Measurements from ENCODE around the gene NELL1.
"Not testable (repeated sequence)": the region's sequence is repeated elsewhere in the genome, so short reads cannot be mapped to it uniquely, and the experiment has no call there.

NELL1 gene

GRCh38 chr11:20770414-20770946 is 101.1 kb downstream of the NELL1 start:
- DNase-seq (ENCODE audit: low read depth): no peak

DNA sequence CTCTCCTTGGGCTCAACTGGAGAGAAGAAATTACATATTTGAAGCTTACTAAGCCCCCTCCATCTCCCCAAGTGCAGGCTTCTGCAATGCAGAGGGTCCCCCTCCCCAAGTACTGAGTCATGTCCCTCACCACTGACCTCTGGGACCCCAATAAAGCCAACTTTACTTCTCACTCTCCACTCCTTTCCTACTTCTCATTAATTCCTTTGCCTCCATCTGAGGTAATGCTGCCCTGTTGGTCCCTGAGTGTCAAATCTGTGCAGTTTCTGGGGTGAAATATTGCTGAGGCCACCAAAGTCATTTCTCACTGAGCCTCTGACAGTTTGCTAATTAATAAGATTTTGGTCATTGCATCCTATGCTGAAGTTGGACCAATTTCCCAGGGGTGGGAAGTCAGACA is 101.6 kb downstream of the NELL1 start:
- DNase-seq (ENCODE audit: low read depth): no peak

DNA sequence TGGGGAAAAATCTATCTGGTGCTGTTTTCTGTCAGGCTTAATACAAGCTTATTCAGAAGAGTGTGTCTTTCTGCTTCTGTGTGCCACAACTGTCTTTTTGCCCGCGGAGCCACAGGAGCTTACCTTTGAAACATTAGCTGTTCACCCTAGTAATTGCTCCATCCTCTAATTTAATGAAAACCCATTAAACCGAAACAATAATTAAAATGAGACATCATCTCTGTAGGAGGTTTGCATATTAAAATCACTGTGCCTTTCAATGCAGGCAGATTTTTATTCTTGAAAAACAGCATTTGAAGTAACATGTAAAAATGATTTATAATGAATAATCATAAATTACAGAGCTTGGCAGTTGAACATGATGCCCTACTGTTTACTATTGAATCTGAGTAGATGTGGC is 102.3 kb downstream of the NELL1 start:
- DNase-seq (ENCODE audit: low read depth): no peak

DNA sequence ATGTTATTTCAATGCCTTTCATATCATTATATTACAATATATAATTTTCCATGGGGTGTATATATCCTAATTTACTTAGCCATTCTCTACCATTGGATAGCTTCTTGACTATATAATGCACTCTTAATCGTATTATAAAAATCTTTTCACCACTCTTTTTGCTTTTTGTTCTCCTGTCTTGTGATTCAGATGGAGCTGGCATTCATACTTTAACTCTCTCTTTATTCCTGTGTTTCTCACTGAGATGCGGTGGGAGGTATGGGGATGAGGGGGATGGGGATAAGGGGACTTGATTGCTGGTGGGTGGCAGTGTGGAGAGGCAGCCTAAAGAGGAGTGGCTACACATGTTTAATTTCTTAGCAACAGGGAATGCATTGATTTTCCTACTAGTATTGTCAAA is 105.9 kb downstream of the NELL1 start:
- DNase-seq (ENCODE audit: low read depth): no peak

- no peak for DNase-seq (ENCODE audit: low read depth)
These were observed 113.4 kb downstream of the NELL1 start for GRCh38 chr11:20782775-20783174.

GRCh38 chr11:20783220-20783619 is 113.8 kb downstream of the NELL1 start:
- DNase-seq (ENCODE audit: low read depth): no peak

DNA sequence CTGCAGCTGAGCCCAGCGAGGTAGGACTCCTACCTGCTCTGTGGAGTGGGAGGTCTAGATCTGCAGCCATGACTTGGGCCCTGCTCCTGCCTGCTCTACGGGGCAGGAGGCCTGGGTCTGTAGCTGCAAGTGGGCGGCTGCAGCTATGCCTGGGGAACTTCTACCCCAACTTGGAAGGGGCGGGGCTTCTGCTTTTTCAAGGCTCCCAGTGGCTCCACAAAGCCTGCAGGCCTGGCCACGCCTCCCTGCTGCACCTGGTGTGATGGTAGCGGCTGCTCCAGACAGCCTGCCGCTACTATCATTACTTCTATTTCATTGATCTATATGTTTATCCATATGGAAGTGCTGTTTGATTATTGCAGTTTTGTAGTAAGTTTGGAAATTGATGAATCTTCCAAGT is 121.2 kb downstream of the NELL1 start:
- DNase-seq (ENCODE audit: low read depth): no peak

- no peak for DNase-seq (ENCODE audit: low read depth)
These were observed 125.6 kb downstream of the NELL1 start for GRCh38 chr11:20795005-20795404.

GRCh38 chr11:20808328-20808727 is 138.9 kb downstream of the NELL1 start:
- DNase-seq (ENCODE audit: low read depth): no peak

- DNase-seq (ENCODE audit: low read depth): no peak
These were observed 151.7 kb downstream of the NELL1 start for GRCh38 chr11:20821046-20821445.

DNA sequence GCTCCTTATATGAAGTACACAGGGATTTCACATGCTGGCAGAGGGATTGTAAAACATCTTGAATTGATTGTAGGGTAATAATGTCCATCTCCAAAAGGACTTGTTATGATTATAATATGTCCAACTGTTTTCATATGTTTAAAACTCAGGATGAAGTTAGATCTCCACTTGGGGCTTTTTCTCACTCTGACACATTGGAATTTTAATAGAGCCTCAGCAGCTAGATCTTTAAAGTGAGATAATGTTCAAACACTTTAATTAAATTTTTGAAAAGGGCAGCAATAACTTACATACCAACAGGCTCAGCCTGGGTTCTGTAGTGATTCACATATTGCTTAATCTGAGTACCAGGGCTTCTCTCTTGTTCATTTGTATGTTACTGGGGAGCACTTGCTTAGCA is 152.1 kb downstream of the NELL1 start:
- DNase-seq (ENCODE audit: low read depth): no peak

GRCh38 chr11:20824773-20825172 is 155.4 kb downstream of the NELL1 start:
- no peak for DNase-seq (ENCODE audit: low read depth)

GRCh38 chr11:20835561-20835960 is 166.2 kb downstream of the NELL1 start:
- DNase-seq (ENCODE audit: low read depth): no peak

GRCh38 chr11:20839231-20839630 is 169.8 kb downstream of the NELL1 start:
- DNase-seq (ENCODE audit: low read depth): no peak

DNA sequence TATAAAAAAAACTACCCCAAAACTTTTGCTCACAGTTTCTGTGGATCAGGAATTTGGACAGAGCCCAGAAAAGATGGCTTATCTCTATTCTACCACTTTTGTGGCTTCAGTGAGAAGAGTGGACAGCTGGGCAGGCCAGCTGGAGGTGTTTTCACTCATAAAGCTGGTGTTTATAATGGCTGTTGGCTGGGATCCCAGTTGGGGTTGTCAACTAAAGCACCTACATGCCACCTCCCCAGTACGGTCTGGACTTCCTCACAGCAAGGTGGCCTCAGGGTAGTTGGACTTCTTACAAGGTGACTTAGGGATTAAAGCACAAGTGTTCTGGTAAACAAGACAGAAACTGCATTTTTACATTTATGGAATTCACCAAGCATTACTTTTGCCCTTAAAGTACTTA is 171.0 kb downstream of the NELL1 start:
- DNase-seq (ENCODE audit: low read depth): no peak

- no peak for DNase-seq (ENCODE audit: low read depth)
These were observed 174.8 kb downstream of the NELL1 start for GRCh38 chr11:20844216-20844615.

DNA sequence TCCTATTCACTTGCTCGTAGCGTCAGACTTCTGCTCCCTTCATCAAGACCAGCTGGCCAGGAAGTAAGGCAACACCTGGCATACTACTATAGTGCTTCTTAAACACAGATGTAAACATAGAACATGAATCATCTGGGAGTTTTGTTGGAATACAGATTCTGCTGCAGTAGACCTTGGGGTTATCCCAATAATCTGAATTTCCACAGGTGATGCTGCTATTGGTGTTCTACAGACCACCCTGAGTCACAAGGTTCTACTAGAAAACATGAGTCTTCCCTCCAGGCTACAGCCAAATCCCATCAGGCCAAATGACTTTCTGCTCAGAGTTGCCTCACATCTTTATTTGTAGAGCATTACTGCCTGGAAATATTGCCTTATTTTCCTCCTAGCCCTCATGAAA is 175.2 kb downstream of the NELL1 start:
- DNase-seq (ENCODE audit: low read depth): no peak

DNA sequence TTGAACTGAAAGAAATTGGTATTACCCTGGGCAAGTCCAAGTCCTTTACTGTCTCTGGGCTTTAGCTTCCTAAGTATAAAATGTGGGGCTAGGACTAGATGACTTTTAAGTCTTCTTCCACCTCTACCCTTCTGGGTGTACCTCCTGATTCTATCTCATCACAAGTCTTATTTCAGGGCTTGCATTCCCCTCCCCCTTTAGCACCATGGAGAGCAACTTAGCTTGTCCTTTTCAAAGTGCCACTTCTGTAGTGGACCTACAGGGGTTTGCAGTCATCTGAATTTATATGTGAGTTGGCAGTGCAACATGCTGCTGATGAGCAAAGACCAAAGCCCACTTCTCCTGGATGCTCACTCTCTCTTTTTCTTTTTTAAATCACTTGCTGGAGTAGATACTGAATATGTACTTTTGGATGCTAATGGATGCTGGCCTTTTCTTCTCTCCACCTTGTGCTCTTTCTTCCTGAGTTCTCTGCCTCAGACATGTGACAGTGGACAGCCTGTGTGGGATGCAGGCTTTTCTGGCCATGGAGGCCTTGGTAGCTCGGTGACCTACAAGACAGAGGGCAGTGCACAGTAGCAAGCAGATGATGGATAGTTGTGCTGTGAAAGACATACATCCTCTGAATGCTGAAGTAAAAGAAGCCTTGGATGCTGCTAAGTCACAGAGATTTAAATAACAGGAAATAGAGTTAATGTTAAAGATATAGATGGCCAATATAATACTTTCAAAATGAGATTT is 185.0 kb downstream of the NELL1 start:
- DNase-seq (ENCODE audit: low read depth): no peak

GRCh38 chr11:20861322-20861721 is 191.9 kb downstream of the NELL1 start:
- no peak for DNase-seq (ENCODE audit: low read depth)

- not testable (repeated sequence) for DNase-seq (ENCODE audit: low read depth)
These were observed 192.9 kb downstream of the NELL1 start for GRCh38 chr11:20862263-20862662.

GRCh38 chr11:20864628-20865027 is 195.2 kb downstream of the NELL1 start:
- no peak for DNase-seq (ENCODE audit: low read depth)

- DNase-seq (ENCODE audit: low read depth): no peak
These were observed 195.8 kb downstream of the NELL1 start for GRCh38 chr11:20865161-20865560.

DNA sequence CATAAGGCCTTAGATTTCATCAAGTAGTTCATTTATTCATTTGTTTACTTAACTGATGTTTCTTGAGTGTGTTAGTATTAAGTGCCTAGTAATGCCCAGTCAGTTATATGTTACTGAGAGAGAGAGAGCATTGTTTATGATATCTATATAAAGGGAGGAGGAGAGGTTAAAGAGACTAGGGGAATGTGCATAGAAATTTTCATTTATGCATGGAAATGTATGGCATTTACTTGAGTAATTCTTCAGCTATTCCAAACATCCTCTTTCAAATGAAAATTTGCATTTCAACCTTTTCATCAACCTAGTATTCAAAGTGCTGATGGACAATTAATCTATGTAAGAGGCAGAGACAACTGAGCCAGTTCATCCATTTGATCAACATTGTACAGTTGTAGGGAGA is 199.7 kb downstream of the NELL1 start:
- DNase-seq (ENCODE audit: low read depth): no peak

DNA sequence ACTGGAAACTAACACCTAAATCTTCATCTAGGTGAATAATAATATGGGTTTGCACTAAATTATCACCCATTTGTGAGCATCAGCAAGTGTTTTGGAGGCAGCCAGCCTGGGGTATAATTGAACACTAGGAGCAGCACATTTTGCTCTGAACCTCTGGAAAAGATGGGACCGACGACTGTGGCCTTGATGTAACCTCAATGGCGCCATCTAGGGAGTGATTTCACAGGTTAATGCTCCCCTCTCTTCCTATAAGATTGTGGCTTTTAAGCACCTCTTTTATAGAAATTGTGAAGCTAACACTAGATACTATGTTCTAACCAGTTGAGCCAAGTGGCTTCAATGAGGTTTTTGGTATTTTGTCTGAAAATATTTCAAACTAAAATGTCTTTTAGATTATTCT is 203.7 kb downstream of the NELL1 start:
- DNase-seq (ENCODE audit: low read depth): no peak

Measured in activated T-cell treated with anti-CD3 and anti-CD28 coated beads for 1 hour (primary cell).